A549 (cell line): ENCODE results near the gene MYH11. TPM values are rescaled to one million over a fixed set of nuclear protein-coding genes. Genes with fewer than 3 reads are reported as not detected.
"Not testable (repeated sequence)": the region's sequence is repeated elsewhere in the genome, so short reads cannot be mapped to it uniquely, and the experiment has no call there.

ENCODE experiments used
- ATAC-seq, 2 experiments: fragments of 200-7000 bp in 1 of 2; fragments of >200 bp in 1 of 2; cut with Nextera tagmentation in 1 of 2; cut with Tn5 transposase in 1 of 2; 3 replicates each; pipeline versions ENCODE4 v1.8.0 to v1.9.1; 2018 to 2020; ENCODE audit warnings: mild to moderate bottlenecking in 1 of 2, moderate library complexity in 1 of 2
- CTCF ChIA-PET: fragments of 300-600 bp; sonication (Branson Sonifier 250); formaldehyde crosslinking; extraction: SDS; loops from one replicate; lab custom pipeline; 2021; ENCODE audit warnings: antibody characterized with exemption, inconsistent platforms; lab: Yijun Ruan, JAX
- POLR2A ChIA-PET: fragments of 350-600 bp; formaldehyde crosslinking; extraction: SDS; loops from one replicate; lab custom pipeline; 2021; ENCODE audit warnings: antibody characterized with exemption, inconsistent platforms; lab: Yijun Ruan, JAX
- DNase-seq, 2 experiments: peaks; one replicate each; pipeline versions ENCODE4 v3.0.0 to v3.0.0-alpha.2; 2011 to 2016; ENCODE audit warnings: low read depth in 1 of 2, low spot score in 1 of 2
- FAIRE-seq: peaks from 2 replicates; lab custom pipeline; 2011; peaks lifted over from hg19 to GRCh38; lab: Jason Lieb, UNC
- H3K27ac ChIP-seq, 2 experiments: fragments of >200 bp; sonication (Bioruptor Twin); formaldehyde crosslinking; 3 replicates each; pipeline ENCODE4 v1.5.1; 2016 to 2017
- H3K4me1 ChIP-seq: fragments of >200 bp; sonication (Bioruptor Twin); formaldehyde crosslinking; 3 replicates; pipeline ENCODE4 v1.6.1; 2016
- H3K4me2 ChIP-seq: fragments of >200 bp; sonication (Bioruptor Twin); formaldehyde crosslinking; 3 replicates; pipeline ENCODE4 v1.6.1; 2016
- H3K4me3 ChIP-seq: fragments of >200 bp; sonication (Bioruptor Twin); formaldehyde crosslinking; 3 replicates; pipeline ENCODE4 v1.5.1; 2016
- H3K9me3 ChIP-seq: fragments of >200 bp; sonication (Bioruptor Twin); formaldehyde crosslinking; 3 replicates; pipeline ENCODE4 v1.6.1; 2016
- ATOH8 ChIP-seq: fragments of 250-450 bp; sonication (Bioruptor Pico); IDR thresholded peaks from 2 replicates; pipeline ENCODE4 v1.5.0; 2020; ENCODE audit warnings: low read depth, mild to moderate bottlenecking, moderate library complexity
- CHD2 ChIP-seq: fragments of 150-350 bp; IDR thresholded peaks from 2 replicates; pipeline ENCODE4 v1.6.1; 2014; ENCODE audit warnings: low read length; ENCODE audit not compliant: partially characterized antibody
- CHD4 ChIP-seq: fragments of 200-600 bp; sonication (generic); IDR thresholded peaks from 2 replicates; pipeline ENCODE4 v1.6.1; 2016; ENCODE audit warnings: antibody characterized with exemption, mild to moderate bottlenecking, borderline replicate concordance
- EP300 ChIP-seq, 2 experiments: fragments of >200 bp; sonication (Bioruptor Twin); formaldehyde crosslinking; IDR thresholded peaks; 2 replicates in 1 of 2; 3 replicates in 1 of 2; pipeline ENCODE4 v1.6.1; 2016 to 2017
- FOSB ChIP-seq: fragments of 250-450 bp; sonication (Bioruptor Pico); IDR thresholded peaks from 2 replicates; pipeline ENCODE4 v1.5.0; 2020; ENCODE audit warnings: mild to moderate bottlenecking, moderate library complexity
- FOSL2 ChIP-seq, 2 experiments: fragments of 450-650 bp in 1 of 2; fragments of >200 bp in 1 of 2; sonication (Bioruptor Twin) in 1 of 2; formaldehyde crosslinking; IDR thresholded peaks; 2 replicates each; pipeline versions ENCODE4 v1.5.0 to v1.6.1; 2016 to 2020; ENCODE audit warnings: mild to moderate bottlenecking in 1 of 2, moderate library complexity in 1 of 2
- FOXS1 ChIP-seq: fragments of 250-450 bp; sonication (Bioruptor Pico); IDR thresholded peaks from 2 replicates; pipeline ENCODE4 v1.5.0; 2020; ENCODE audit warnings: mild to moderate bottlenecking, moderate library complexity
- GATA3 ChIP-seq: IDR thresholded peaks from 2 replicates; pipeline ENCODE4 v1.6.1; 2012; ENCODE audit warnings: borderline replicate concordance
- HDAC2 ChIP-seq: fragments of 200-600 bp; sonication (generic); IDR thresholded peaks from 2 replicates; pipeline ENCODE4 v1.6.1; 2016
- HES2 ChIP-seq: fragments of >200 bp; sonication (Bioruptor Twin); formaldehyde crosslinking; IDR thresholded peaks from 2 replicates; pipeline ENCODE4 v1.6.1; 2016
- HOXA7 ChIP-seq: fragments of 250-450 bp; sonication (Bioruptor Pico); IDR thresholded peaks from 2 replicates; pipeline ENCODE4 v1.5.0; 2020; ENCODE audit warnings: mild to moderate bottlenecking, moderate library complexity
- MAX ChIP-seq: IDR thresholded peaks from 2 replicates; pipeline ENCODE4 v1.6.1; 2012
- MAZ ChIP-seq: fragments of 150-350 bp; IDR thresholded peaks from 2 replicates; pipeline ENCODE4 v1.6.1; 2014; ENCODE audit warnings: antibody characterized with exemption, low read depth, low read length, borderline replicate concordance
- NPAS2 ChIP-seq: fragments of 250-450 bp; sonication (Bioruptor Pico); IDR thresholded peaks from 2 replicates; pipeline ENCODE4 v1.8.0; 2022; ENCODE audit warnings: mild to moderate bottlenecking, moderate library complexity, borderline replicate concordance
- PHF8 ChIP-seq: fragments of 200-600 bp; sonication (generic); IDR thresholded peaks from 2 replicates; pipeline ENCODE4 v1.6.1; 2016; ENCODE audit warnings: low read depth, mild to moderate bottlenecking, antibody characterized with exemption, moderate library complexity, borderline replicate concordance
- POLR2A ChIP-seq: IDR thresholded peaks from 2 replicates; pipeline ENCODE4 v1.6.1; 2012; ENCODE audit warnings: mild to moderate bottlenecking, low read length
- RAD21 ChIP-seq, 2 experiments: fragments of >200 bp in 1 of 2; sonication (Bioruptor Twin) in 1 of 2; formaldehyde crosslinking in 1 of 2; IDR thresholded peaks in 1 of 2; conservative IDR thresholded peaks in 1 of 2; 2 replicates in 1 of 2; 3 replicates in 1 of 2; pipeline ENCODE4 v1.6.1; 2012 to 2018; ENCODE audit warnings: inconsistent platforms in 1 of 2
- RFX5 ChIP-seq: fragments of 450-650 bp; IDR thresholded peaks from 2 replicates; pipeline ENCODE4 v1.7.1; 2014; ENCODE audit warnings: antibody characterized with exemption, mild to moderate bottlenecking, moderate library complexity
- RNF2 ChIP-seq: fragments of 200-600 bp; sonication (generic); IDR thresholded peaks from 2 replicates; pipeline ENCODE4 v1.6.1; 2016; ENCODE audit warnings: low read depth, mild to moderate bottlenecking, antibody characterized with exemption, moderate library complexity, borderline replicate concordance
- SMC3 ChIP-seq: fragments of >200 bp; sonication (Bioruptor Twin); formaldehyde crosslinking; IDR thresholded peaks from 3 replicates; pipeline ENCODE4 v1.6.1; 2018; ENCODE audit warnings: inconsistent platforms
- ZC3H11A ChIP-seq: fragments of 450-650 bp; IDR thresholded peaks from 2 replicates; pipeline ENCODE4 v1.6.1; 2014; ENCODE audit warnings: antibody characterized with exemption, mild to moderate bottlenecking
- ZFP36 ChIP-seq: fragments of 450-650 bp; IDR thresholded peaks from 2 replicates; pipeline ENCODE4 v1.6.1; 2014; ENCODE audit warnings: borderline replicate concordance; ENCODE audit not compliant: partially characterized antibody
- ZNF302 ChIP-seq: fragments of 250-450 bp; sonication (Bioruptor Pico); IDR thresholded peaks from 2 replicates; pipeline ENCODE4 v1.9.0; 2021; ENCODE audit warnings: inconsistent platforms, mild to moderate bottlenecking, moderate library complexity
- WGBS: methylation state at CpG from one replicate; pipeline ENCODE4 v1.1.6; 2017; ENCODE audit errors: missing lambda C conversion rate; 5-methylcytosine and 5-hydroxymethylcytosine counted together
- polyA plus RNA-seq, 4 experiments: library from polyadenylated mRNA; depleted of rRNA in 3 of 4; stranded (reverse); fragments of >200 nt; fragmentation: RNase III in 1 of 4; extraction: RNeasy Plus Mini Kit Qiagen cat#74134 plus additional on column Dnase treatment in 1 of 4; gene quantifications; 2 replicates in 3 of 4; 3 replicates in 1 of 4; pipeline ENCODE4 v1.2.3, GENCODE V29; 2011 to 2017
- TF ChIP-seq, protein P1 (sequence below): fragments of >200 bp; sonication (Bioruptor Twin); formaldehyde crosslinking; IDR thresholded peaks from 3 replicates; pipeline ENCODE4 v1.6.1; 2016
- TF ChIP-seq, protein P2 (sequence below): IDR thresholded peaks from 2 replicates; pipeline ENCODE4 v1.6.1; 2012; ENCODE audit warnings: low read depth, borderline replicate concordance

MYH11 gene
- polyA plus RNA-seq, 2 of the 4 experiments (the other 2 are of a cell fraction), result 0.03 to 0.09 TPM

DNA sequence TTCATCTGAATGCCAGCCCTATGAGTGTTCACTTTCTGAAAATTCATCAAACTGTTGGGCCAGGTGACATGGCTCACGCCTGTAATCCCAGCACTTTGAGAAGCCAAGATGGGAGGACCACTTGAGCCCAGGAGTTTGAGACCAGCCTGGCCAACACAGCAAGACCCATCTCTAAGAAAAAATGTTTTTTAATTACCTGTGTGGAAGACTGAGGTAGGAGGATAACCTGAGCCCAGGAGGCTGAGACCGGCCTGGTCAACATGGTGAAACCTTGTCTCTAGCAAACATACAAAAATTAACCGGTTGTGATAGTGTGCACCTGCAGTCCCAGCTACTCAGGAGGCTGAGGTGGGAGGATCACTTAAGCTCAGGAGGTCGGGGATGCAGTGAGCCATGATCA is 10.3 kb downstream of the MYH11 start:
- 61% methylated on average over 4 of the region's 4 CpGs for WGBS
- Histone ChIP-seq H3K9me3 (no peaks in the 10 kb centered on the region), H3K4me1 (no peaks in the 10 kb centered on the region), H3K4me2 (no peak overlapping the region), H3K27ac (no peak overlapping the region), H3K4me3 (no peak overlapping the region)
- CTCF ChIA-PET, result interaction anchor here (0.9 to 1.6 kb wide), 5 partner anchors 14 to 90 kb away, joined by 3 to 4 read pairs (median 4); no protein-coding TSS in a partner anchor
- FAIRE-seq (no peak), DNase-seq (no peak), ATAC-seq (no peak)
- POLR2A ChIA-PET, result no interaction called here
- TF ChIP-seq MAX (no peak), NPAS2 (CRISPR knock-in tag) (no peak), FOXS1 (CRISPR knock-in tag) (no peak), HOXA7 (CRISPR knock-in tag) (no peak), FOSB (CRISPR knock-in tag) (no peak), FOSL2 (IDR thresholded peaks at IDR 0.05) (no peak), FOSL2 (CRISPR knock-in tag; IDR thresholded peaks at IDR 0.05) (no peak), HES2 (no peak), RAD21 (conservative IDR thresholded peaks at IDR 0.05 in 1 of 2, IDR thresholded peaks at IDR 0.05 in 1 of 2) (no peak), MAZ (no peak), HDAC2 (no peak), ZFP36 (no peak), CHD2 (no peak), ZC3H11A (no peak), POLR2A (no peak), EP300 (IDR thresholded peaks at IDR 0.05) (no peak), ATOH8 (no peak), RNF2 (no peak)
- TF ChIP-seq, protein P1, sequence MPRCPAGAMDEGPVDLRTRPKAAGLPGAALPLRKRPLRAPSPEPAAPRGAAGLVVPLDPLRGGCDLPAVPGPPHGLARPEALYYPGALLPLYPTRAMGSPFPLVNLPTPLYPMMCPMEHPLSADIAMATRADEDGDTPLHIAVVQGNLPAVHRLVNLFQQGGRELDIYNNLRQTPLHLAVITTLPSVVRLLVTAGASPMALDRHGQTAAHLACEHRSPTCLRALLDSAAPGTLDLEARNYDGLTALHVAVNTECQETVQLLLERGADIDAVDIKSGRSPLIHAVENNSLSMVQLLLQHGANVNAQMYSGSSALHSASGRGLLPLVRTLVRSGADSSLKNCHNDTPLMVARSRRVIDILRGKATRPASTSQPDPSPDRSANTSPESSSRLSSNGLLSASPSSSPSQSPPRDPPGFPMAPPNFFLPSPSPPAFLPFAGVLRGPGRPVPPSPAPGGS, result no peak

DNA sequence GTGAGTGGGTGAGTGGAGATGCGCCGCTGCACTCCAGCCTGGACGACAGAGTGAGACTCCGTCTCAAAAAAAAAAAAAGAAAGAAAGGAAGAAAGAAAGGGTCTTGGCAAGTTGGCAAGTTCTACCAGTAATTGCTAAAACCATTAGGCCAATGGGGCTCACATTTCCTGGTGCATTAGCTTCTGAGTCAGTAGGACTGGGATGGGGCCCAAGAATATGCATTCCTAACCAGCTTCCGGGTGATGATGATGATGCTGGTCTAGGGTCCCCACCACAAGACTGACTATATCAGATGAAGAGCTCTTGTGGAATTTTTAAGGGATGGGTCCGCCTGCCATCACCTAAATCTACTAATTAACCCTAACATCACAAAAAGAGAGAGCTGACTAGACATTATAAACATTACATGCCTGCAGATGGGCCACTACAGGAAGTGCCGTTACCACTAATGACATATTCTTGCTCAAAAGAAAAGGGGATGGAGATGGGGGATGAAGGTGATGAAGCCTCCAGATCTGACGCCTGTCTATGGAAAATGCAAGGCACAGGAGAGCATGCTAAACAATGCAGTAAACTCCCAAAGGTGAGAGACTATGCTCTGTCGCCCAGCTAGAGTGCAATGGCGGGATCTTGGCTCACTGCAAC is 13.1 kb downstream of the MYH11 start:
- Histone ChIP-seq H3K4me2 (no peak overlapping the region), H3K4me1 (no peaks in the 10 kb centered on the region), H3K9me3 (no peaks in the 10 kb centered on the region), H3K4me3 (no peak overlapping the region), H3K27ac (no peak overlapping the region)
- FAIRE-seq (no peak), DNase-seq (no peak), ATAC-seq (no peak)
- CTCF ChIA-PET, result interaction anchor here (1.3 to 3.6 kb wide), 3 partner anchors 10 to 66 kb away, joined by 5 to 17 read pairs (median 7); no protein-coding TSS in a partner anchor
- no peak for TF ChIP-seq RNF2
- TF ChIP-seq CHD4, result no peak
- TF ChIP-seq SMC3, result no peak
- TF ChIP-seq RFX5, result no peak
- TF ChIP-seq, protein P2, sequence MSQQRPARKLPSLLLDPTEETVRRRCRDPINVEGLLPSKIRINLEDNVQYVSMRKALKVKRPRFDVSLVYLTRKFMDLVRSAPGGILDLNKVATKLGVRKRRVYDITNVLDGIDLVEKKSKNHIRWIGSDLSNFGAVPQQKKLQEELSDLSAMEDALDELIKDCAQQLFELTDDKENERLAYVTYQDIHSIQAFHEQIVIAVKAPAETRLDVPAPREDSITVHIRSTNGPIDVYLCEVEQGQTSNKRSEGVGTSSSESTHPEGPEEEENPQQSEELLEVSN, result no peak
- TF ChIP-seq GATA3, result no peak
- TF ChIP-seq ZNF302 (CRISPR knock-in tag), result no peak
- no peak for TF ChIP-seq HOXA7 (CRISPR knock-in tag)
- TF ChIP-seq PHF8, result no peak
- 78% methylated on average over 10 of the region's 10 CpGs for WGBS
- POLR2A ChIA-PET, result no interaction called here

DNA sequence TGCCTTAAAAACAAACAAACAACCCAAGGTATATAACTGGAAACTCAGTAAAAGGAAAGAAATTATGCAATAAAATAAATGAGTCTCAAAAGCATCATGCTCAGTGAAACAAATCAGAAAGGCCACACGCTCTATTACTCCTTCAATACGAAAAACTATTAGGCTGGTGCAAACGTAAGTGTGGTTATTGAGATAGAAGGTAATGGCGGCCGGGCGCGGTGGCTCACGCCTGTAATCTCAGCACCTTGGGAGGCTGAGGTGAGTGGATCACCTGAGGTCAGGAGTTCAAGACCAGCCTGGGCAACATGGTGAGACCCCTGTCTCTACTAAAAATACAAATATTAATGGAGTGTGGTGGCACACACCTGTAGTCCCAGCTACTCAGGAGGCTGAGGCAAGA is 17.6 kb downstream of the MYH11 start:
- FAIRE-seq, ATAC-seq, H3K4me3 ChIP-seq, H3K9me3 ChIP-seq, H3K27ac ChIP-seq, POLR2A ChIA-PET, CTCF ChIA-PET, H3K4me2 ChIP-seq, DNase-seq, H3K4me1 ChIP-seq: not testable (repeated sequence)
- 79% methylated on average over 8 of the region's 8 CpGs for WGBS
